ENCODE measurements around the gene PCDHA4.
A peak's percentile ranks its signal among the peaks of the same experiment; 100 is the strongest.
"Not testable (repeated sequence)": the region's sequence is repeated elsewhere in the genome, so short reads cannot be mapped to it uniquely, and the experiment has no call there.

Gene PCDHA4

GRCh38 chr5:140785905-140786686 lies 20.8 kb upstream of the PCDHA4 start, which contains the start of gene PCDHA1:
TSS of gene PCDHA1 (plus strand) at chr5:140786140.
- no peak for DNase-seq (ENCODE audit: low spot score)
- no peak within 1 kb of the TSS for H3K4me3 ChIP-seq (ENCODE audit: low read length in 2 of 2)
- H2BK15ac ChIP-seq (ENCODE audit: low read length), result no peak within 1 kb of the TSS

GRCh38 chr5:140787422-140787821 lies 19.4 kb upstream of the PCDHA4 start:
- WGBS, 2 donors (ENCODE audit: extremely low coverage in 2 of 2, insufficient read length in 2 of 2, insufficient replicate concordance in 1 of 2), result no CpG with 5 or more reads among the region's 44 CpGs
- not testable (repeated sequence) for H2AK5ac ChIP-seq (ENCODE audit: low read depth, low read length); H3K14ac ChIP-seq (ENCODE audit: low read length); H2BK5ac ChIP-seq (ENCODE audit: low read length); H4K91ac ChIP-seq (ENCODE audit: low read depth, low read length, poor library complexity); H2AFZ ChIP-seq (ENCODE audit: low read length); DNase-seq (ENCODE audit: low spot score); H3K27me3 ChIP-seq (ENCODE audit: control insufficient read depth in 3 of 3, insufficient read depth in 3 of 3, low read depth in 1 of 3, low read length in 3 of 3); H3K36me3 ChIP-seq (replicated peaks in 1 of 2; ENCODE audit: control insufficient read depth in 2 of 2, insufficient read depth in 2 of 2, low read length in 2 of 2); H3K4me1 ChIP-seq (ENCODE audit: control insufficient read depth in 2 of 2, insufficient read depth in 1 of 2, low read depth in 1 of 2, low read length in 2 of 2); H4K8ac ChIP-seq (ENCODE audit: low read depth, low read length); H2BK120ac ChIP-seq (ENCODE audit: low read depth, low read length); H3K23ac ChIP-seq (ENCODE audit: low read depth, low read length, poor library complexity); H2BK12ac ChIP-seq (ENCODE audit: low read length); H3K27ac ChIP-seq (replicated peaks; ENCODE audit: low read length); H3K79me1 ChIP-seq (ENCODE audit: low read depth, low read length); H3K18ac ChIP-seq (ENCODE audit: low read length); H3K9ac ChIP-seq (ENCODE audit: low read depth, low read length, poor library complexity); H3K4ac ChIP-seq (ENCODE audit: low read length); H3K4me2 ChIP-seq (ENCODE audit: insufficient read depth, low read length, poor library complexity, severe bottlenecking); H2BK15ac ChIP-seq (ENCODE audit: low read length); H3K4me3 ChIP-seq (ENCODE audit: low read length in 2 of 2)
- H3K9me3 ChIP-seq (replicated peaks in 1 of 2; ENCODE audit: control insufficient read depth in 2 of 2, insufficient read depth in 1 of 2, low read depth in 1 of 2, low read length in 2 of 2), result peaks cover 24 to 34% of the 10 kb centered on the region in 2 donors

More at GRCh38 chr5:140785905-140786686, 20.8 kb upstream of the PCDHA4 start, which contains the start of gene PCDHA1:
- Histone ChIP-seq H2AK5ac (ENCODE audit: low read depth, low read length) (no peak within 1 kb of the TSS), H4K91ac (ENCODE audit: low read depth, low read length, poor library complexity) (no peak within 1 kb of the TSS), H3K4ac (ENCODE audit: low read length) (no peak within 1 kb of the TSS), H3K18ac (ENCODE audit: low read length) (no peak within 1 kb of the TSS), H3K27me3 (ENCODE audit: control insufficient read depth in 3 of 3, insufficient read depth in 3 of 3, low read depth in 1 of 3, low read length in 3 of 3) (no peaks in the 10 kb centered on the region), H3K79me1 (ENCODE audit: low read depth, low read length) (no peaks in the 10 kb centered on the region), H3K23ac (ENCODE audit: low read depth, low read length, poor library complexity) (no peak within 1 kb of the TSS), H3K36me3 (replicated peaks in 1 of 2; ENCODE audit: control insufficient read depth in 2 of 2, insufficient read depth in 2 of 2, low read length in 2 of 2) (no peaks in the 10 kb centered on the region), H2BK120ac (ENCODE audit: low read depth, low read length) (no peak within 1 kb of the TSS), H3K4me1 (ENCODE audit: control insufficient read depth in 2 of 2, insufficient read depth in 1 of 2, low read depth in 1 of 2, low read length in 2 of 2) (no peaks in the 10 kb centered on the region), H2BK5ac (ENCODE audit: low read length) (no peak within 1 kb of the TSS), H3K9me3 (replicated peaks in 1 of 2; ENCODE audit: control insufficient read depth in 2 of 2, insufficient read depth in 1 of 2, low read depth in 1 of 2, low read length in 2 of 2) (peaks cover 25 to 34% of the 10 kb centered on the region in 2 donors), H2BK12ac (ENCODE audit: low read length) (no peak within 1 kb of the TSS), H3K14ac (ENCODE audit: low read length) (no peak within 1 kb of the TSS), H4K8ac (ENCODE audit: low read depth, low read length) (no peak within 1 kb of the TSS), H3K27ac (replicated peaks; ENCODE audit: low read length) (no peak within 1 kb of the TSS), H2AFZ (ENCODE audit: low read length) (peak within 1 kb of the TSS; percentile 52), H3K9ac (ENCODE audit: low read depth, low read length, poor library complexity) (no peak within 1 kb of the TSS), H3K4me2 (ENCODE audit: insufficient read depth, low read length, poor library complexity, severe bottlenecking) (no peak within 1 kb of the TSS)
- no CpG with 5 or more reads among the region's 29 CpGs for WGBS, 2 donors (ENCODE audit: extremely low coverage in 2 of 2, insufficient read length in 2 of 2, insufficient replicate concordance in 1 of 2)

- H2AFZ ChIP-seq (ENCODE audit: low read length); DNase-seq (ENCODE audit: low spot score); H2BK120ac ChIP-seq (ENCODE audit: low read depth, low read length); H3K4me1 ChIP-seq (ENCODE audit: control insufficient read depth in 2 of 2, insufficient read depth in 1 of 2, low read depth in 1 of 2, low read length in 2 of 2); H3K4me2 ChIP-seq (ENCODE audit: insufficient read depth, low read length, poor library complexity, severe bottlenecking); H3K79me1 ChIP-seq (ENCODE audit: low read depth, low read length); H4K91ac ChIP-seq (ENCODE audit: low read depth, low read length, poor library complexity); H2BK15ac ChIP-seq (ENCODE audit: low read length); H3K27ac ChIP-seq (replicated peaks; ENCODE audit: low read length); H2BK12ac ChIP-seq (ENCODE audit: low read length); H2BK5ac ChIP-seq (ENCODE audit: low read length); H3K36me3 ChIP-seq (replicated peaks in 1 of 2; ENCODE audit: control insufficient read depth in 2 of 2, insufficient read depth in 2 of 2, low read length in 2 of 2); H2AK5ac ChIP-seq (ENCODE audit: low read depth, low read length); H3K4ac ChIP-seq (ENCODE audit: low read length); H3K18ac ChIP-seq (ENCODE audit: low read length); H3K27me3 ChIP-seq (ENCODE audit: control insufficient read depth in 3 of 3, insufficient read depth in 3 of 3, low read depth in 1 of 3, low read length in 3 of 3); H3K9ac ChIP-seq (ENCODE audit: low read depth, low read length, poor library complexity): not testable (repeated sequence)
- Histone ChIP-seq H3K4me3 (ENCODE audit: low read length in 2 of 2) (peak overlapping the region in 1 of 2 donors; percentile 61), H3K14ac (ENCODE audit: low read length) (peak overlapping the region; percentile 21), H3K23ac (ENCODE audit: low read depth, low read length, poor library complexity) (peak overlapping the region; percentile 73), H4K8ac (ENCODE audit: low read depth, low read length) (peak overlapping the region; percentile 17), H3K9me3 (replicated peaks in 1 of 2; ENCODE audit: control insufficient read depth in 2 of 2, insufficient read depth in 1 of 2, low read depth in 1 of 2, low read length in 2 of 2) (peaks cover 22 to 34% of the 10 kb centered on the region in 2 donors)
- no CpG with 5 or more reads among the region's 70 CpGs for WGBS, 2 donors (ENCODE audit: extremely low coverage in 2 of 2, insufficient read length in 2 of 2, insufficient replicate concordance in 1 of 2)
Measured at GRCh38 chr5:140787849-140788504, 18.9 kb upstream of the PCDHA4 start.

GRCh38 chr5:140791089-140791488 lies 15.8 kb upstream of the PCDHA4 start:
- Histone ChIP-seq H3K9ac (ENCODE audit: low read depth, low read length, poor library complexity) (no peak overlapping the region), H3K14ac (ENCODE audit: low read length) (no peak overlapping the region), H3K18ac (ENCODE audit: low read length) (no peak overlapping the region), H3K4me2 (ENCODE audit: insufficient read depth, low read length, poor library complexity, severe bottlenecking) (no peak overlapping the region), H3K27ac (replicated peaks; ENCODE audit: low read length) (no peak overlapping the region), H2BK5ac (ENCODE audit: low read length) (no peak overlapping the region), H2BK15ac (ENCODE audit: low read length) (no peak overlapping the region), H3K4ac (ENCODE audit: low read length) (no peak overlapping the region), H3K23ac (ENCODE audit: low read depth, low read length, poor library complexity) (no peak overlapping the region), H3K4me3 (ENCODE audit: low read length in 2 of 2) (no peak overlapping the region), H2BK120ac (ENCODE audit: low read depth, low read length) (no peak overlapping the region), H4K8ac (ENCODE audit: low read depth, low read length) (no peak overlapping the region), H3K36me3 (replicated peaks in 1 of 2; ENCODE audit: control insufficient read depth in 2 of 2, insufficient read depth in 2 of 2, low read length in 2 of 2) (peaks cover 0 to 3% of the 10 kb centered on the region in 2 donors), H3K27me3 (ENCODE audit: control insufficient read depth in 3 of 3, insufficient read depth in 3 of 3, low read depth in 1 of 3, low read length in 3 of 3) (no peaks in the 10 kb centered on the region), H3K79me1 (ENCODE audit: low read depth, low read length) (no peaks in the 10 kb centered on the region), H2AK5ac (ENCODE audit: low read depth, low read length) (no peak overlapping the region), H2AFZ (ENCODE audit: low read length) (no peak overlapping the region), H2BK12ac (ENCODE audit: low read length) (no peak overlapping the region), H3K4me1 (ENCODE audit: control insufficient read depth in 2 of 2, insufficient read depth in 1 of 2, low read depth in 1 of 2, low read length in 2 of 2) (no peaks in the 10 kb centered on the region), H4K91ac (ENCODE audit: low read depth, low read length, poor library complexity) (no peak overlapping the region), H3K9me3 (replicated peaks in 1 of 2; ENCODE audit: control insufficient read depth in 2 of 2, insufficient read depth in 1 of 2, low read depth in 1 of 2, low read length in 2 of 2) (peaks cover 30 to 48% of the 10 kb centered on the region in 2 donors)
- WGBS, 2 donors (ENCODE audit: extremely low coverage in 2 of 2, insufficient read length in 2 of 2, insufficient replicate concordance in 1 of 2), result no CpG with 5 or more reads among the region's 2 CpGs
- no peak for DNase-seq (ENCODE audit: low spot score)

Data from neuronal stem cell (in vitro differentiated cells).